Left lung (tissue), 10 donors: Measurements from ENCODE around the gene IPP. TPM values are rescaled to one million over a fixed set of nuclear protein-coding genes. Genes with fewer than 3 reads are reported as not detected.

Experiments used
- ATAC-seq: fragments of 200-7000 bp; cut with Tn5 transposase; one replicate; pipeline ENCODE4 v1.9.1; 2020; ENCODE audit warnings: moderate library complexity
- DNase-seq, 4 donors: peaks; one replicate each; pipeline ENCODE4 v3.0.0-alpha.2; 2013 to 2020
- H3K27ac ChIP-seq, 2 donors: fragments of 200-600 bp; sonication (generic) in 1 of 2; one replicate each; pipeline versions ENCODE4 v1.5.0 to v1.8.0; 2020 to 2021
- H3K27me3 ChIP-seq, 2 donors: fragments of 200-600 bp; sonication (generic) in 1 of 2; one replicate each; pipeline versions ENCODE4 v1.5.0 to v1.8.0; 2020 to 2021
- H3K36me3 ChIP-seq, 2 donors: fragments of 200-600 bp; sonication (generic) in 1 of 2; one replicate each; pipeline versions ENCODE4 v1.5.0 to v1.8.0; 2020 to 2021
- H3K4me1 ChIP-seq, 2 donors: fragments of 200-600 bp; one replicate each; pipeline ENCODE4 v1.8.0; 2021
- H3K4me3 ChIP-seq, 2 donors: fragments of 200-600 bp; sonication (generic) in 1 of 2; one replicate each; pipeline versions ENCODE4 v1.5.0 to v1.8.0; 2020 to 2021; ENCODE audit warnings: mild to moderate bottlenecking in 1 of 2
- H3K9me3 ChIP-seq, 2 donors: fragments of 200-600 bp; sonication (generic) in 1 of 2; one replicate each; pipeline versions ENCODE4 v1.5.0 to v1.8.0; 2020 to 2021
- intact Hi-C, 2 donors: fragments of 100-400 bp; cut with DNase I; formaldehyde crosslinking; loops; one replicate each; pipeline versions ENCODE4 v1.11.2 to v1.14.2; 2022
- polyA plus RNA-seq, 6 donors: library from polyadenylated mRNA; unstranded; fragments of 120-200 nt; gene quantifications; one replicate each; pipeline ENCODE4 v1.2.1, GENCODE V29; 2013; ENCODE audit not compliant: insufficient read length in 6 of 6
- total RNA-seq, 2 donors: library from RNA; stranded (reverse); fragmentation: NEBNext Ultra II Directional; extraction: Animal tissue kit (Norgen Biotek cat#: 25700); gene quantifications; one replicate each; pipeline ENCODE4 v1.2.1, GENCODE V29; 2021
- TF ChIP-seq, protein P1 (sequence below), 2 donors: fragments of 200-600 bp; sonication (generic) in 1 of 2; IDR thresholded peaks; one replicate each; pipeline versions ENCODE4 v1.5.0 to v1.8.0; 2021; ENCODE audit warnings: antibody characterized with exemption in 2 of 2
- donor health status: DM: no; HTN: yes; CAD: no.
- donor health status: DM: no; HTN: no; CAD: no.

Gene IPP
- total and polyA plus RNA-seq, 8 donors = 13.0 to 23.4 (median 22.4) TPM

DNA sequence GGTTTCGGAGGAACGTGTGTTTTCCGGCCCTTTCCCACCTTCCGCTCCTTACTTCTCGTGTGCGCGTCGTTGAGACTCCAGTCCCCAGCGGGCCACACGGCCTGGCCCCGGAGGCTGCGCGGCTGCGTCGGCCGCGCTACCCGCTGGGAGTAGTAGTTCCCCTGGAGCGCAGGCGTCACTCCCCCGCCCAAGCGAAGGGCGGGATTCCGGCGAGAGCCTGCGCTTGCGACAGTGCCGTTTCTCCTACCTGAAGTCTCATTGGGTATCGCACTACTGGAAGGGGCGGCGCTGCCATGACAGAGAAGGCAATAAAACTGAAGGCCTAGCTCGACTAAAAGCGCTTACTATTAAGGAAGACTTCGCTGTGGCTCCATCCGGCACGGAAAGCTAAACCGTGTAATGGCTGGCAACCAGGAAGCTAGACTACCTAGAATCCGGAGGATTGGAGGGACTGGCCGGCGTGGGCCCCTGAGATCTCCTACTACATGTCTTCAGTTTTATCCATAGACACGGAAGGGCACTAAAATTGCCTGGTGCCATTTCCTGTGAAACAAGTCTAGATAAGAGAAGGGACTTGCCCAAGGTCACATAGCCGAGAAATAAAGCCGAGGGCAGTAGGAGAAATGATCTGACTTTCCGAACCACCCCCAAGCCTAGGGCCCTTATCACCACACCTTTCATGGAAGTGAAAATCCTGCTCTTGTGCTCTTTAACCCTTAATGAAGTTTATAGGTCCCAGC, 63.3 kb downstream of the IPP start:
- peaks cover 0 to 16% of the 10 kb centered on the region in 2 donors for H3K36me3 ChIP-seq
- DNase-seq = peak; percentile 97 to 100 (median 99)
- no peaks in the 10 kb centered on the region for H3K9me3 ChIP-seq
- H3K4me3 ChIP-seq = peak overlapping the region; percentile 91 to 100
- peak; percentile 94 for ATAC-seq
- TF ChIP-seq, protein P1, sequence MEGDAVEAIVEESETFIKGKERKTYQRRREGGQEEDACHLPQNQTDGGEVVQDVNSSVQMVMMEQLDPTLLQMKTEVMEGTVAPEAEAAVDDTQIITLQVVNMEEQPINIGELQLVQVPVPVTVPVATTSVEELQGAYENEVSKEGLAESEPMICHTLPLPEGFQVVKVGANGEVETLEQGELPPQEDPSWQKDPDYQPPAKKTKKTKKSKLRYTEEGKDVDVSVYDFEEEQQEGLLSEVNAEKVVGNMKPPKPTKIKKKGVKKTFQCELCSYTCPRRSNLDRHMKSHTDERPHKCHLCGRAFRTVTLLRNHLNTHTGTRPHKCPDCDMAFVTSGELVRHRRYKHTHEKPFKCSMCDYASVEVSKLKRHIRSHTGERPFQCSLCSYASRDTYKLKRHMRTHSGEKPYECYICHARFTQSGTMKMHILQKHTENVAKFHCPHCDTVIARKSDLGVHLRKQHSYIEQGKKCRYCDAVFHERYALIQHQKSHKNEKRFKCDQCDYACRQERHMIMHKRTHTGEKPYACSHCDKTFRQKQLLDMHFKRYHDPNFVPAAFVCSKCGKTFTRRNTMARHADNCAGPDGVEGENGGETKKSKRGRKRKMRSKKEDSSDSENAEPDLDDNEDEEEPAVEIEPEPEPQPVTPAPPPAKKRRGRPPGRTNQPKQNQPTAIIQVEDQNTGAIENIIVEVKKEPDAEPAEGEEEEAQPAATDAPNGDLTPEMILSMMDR (IDR thresholded peaks at IDR 0.05) = no peak
- intact Hi-C loops = no loop called here
- H3K4me1 ChIP-seq = peaks cover 31 to 49% of the 10 kb centered on the region in 2 donors
- peak overlapping the region; percentile 99 for H3K27ac ChIP-seq
- H3K27me3 ChIP-seq = no peaks in the 10 kb centered on the region

DNA sequence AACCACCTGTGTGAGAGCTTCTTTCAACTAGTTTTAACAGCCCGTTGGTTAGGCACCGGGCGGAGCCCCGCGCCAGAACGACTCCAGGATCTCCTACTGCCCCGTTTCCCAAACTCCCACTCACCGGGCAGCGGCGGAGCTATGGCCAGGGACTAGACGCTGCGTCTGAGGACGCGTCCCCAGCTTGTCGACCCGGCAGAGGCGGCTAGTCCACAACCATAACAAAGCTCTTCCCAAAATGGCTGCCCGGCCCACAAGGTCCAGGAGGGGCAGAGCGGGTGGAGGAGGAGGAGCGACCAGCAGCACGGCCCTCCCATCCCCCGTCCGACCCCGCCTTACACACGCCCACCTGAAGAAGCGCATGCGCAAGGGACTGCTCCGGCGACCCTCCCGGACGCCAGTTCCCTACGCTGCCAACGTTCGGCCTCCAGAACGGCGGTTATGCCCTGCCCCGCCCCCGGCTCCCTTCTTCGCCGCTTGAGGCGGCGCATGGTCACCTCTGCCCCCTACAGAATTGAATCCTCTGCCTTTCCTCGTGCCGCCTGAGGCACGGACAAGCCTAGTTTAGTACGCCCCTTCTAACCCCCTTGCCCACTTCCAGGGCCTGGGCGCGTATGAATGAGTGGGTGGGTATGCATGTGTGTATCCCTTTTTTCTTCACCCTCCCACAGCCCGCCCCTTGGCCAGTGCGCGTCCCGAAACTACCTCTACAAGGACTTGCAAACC, 64.0 kb downstream of the IPP start, which contains the start of gene GPBP1L1:
TSS of gene GPBP1L1 (minus strand) at position 246 of the 726 bp plus-strand sequence. CDS start 27,446 bp downstream, outside the sequence.
- intact Hi-C loops = no loop called here

DNA sequence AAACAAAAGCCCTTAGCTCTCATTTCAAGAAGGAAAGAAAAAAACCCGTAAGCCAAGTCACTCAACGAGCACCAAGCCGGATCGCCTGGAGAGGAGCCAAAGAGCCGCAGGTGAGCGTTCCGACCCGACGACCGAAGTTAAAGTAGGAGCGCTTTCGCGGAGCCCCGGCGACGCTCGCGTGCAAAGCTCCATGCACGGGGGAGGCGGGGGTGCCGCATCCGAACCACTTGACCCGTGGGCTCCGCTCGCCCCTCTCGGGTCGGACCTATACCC, 64.5 kb downstream of the IPP start:
- intact Hi-C loops = no loop called here
- no peaks in the 10 kb centered on the region for H3K9me3 ChIP-seq
- H3K4me3 ChIP-seq = peak overlapping the region; percentile 91 to 100
- peaks cover 33 to 61% of the 10 kb centered on the region in 2 donors for H3K4me1 ChIP-seq
- H3K27me3 ChIP-seq = no peaks in the 10 kb centered on the region
- H3K36me3 ChIP-seq = peaks cover 0 to 5% of the 10 kb centered on the region in 2 donors
- peak overlapping the region; percentile 99 for H3K27ac ChIP-seq
- TF ChIP-seq, protein P1 (IDR thresholded peaks at IDR 0.05) = no peak
- peak; percentile 9 for ATAC-seq
- DNase-seq = peak in 2 of 4 donors; percentile 73 to 74

More for the DNA sequence above, 64.0 kb downstream of the IPP start, which contains the start of gene GPBP1L1:
- Histone ChIP-seq H3K4me1 (peaks cover 31 to 56% of the 10 kb centered on the region in 2 donors), H3K4me3 (peak within 1 kb of the TSS; percentile 91 to 100), H3K36me3 (peaks cover 0 to 9% of the 10 kb centered on the region in 2 donors), H3K27me3 (no peaks in the 10 kb centered on the region), H3K27ac (peak within 1 kb of the TSS; percentile 99), H3K9me3 (no peaks in the 10 kb centered on the region)
- DNase-seq (peak; percentile 97 to 99 (median 99)), ATAC-seq (peak; percentile 90)
- TF ChIP-seq, protein P1 (IDR thresholded peaks at IDR 0.05) = peak in 1 of 2 donors; percentile 15

DNA sequence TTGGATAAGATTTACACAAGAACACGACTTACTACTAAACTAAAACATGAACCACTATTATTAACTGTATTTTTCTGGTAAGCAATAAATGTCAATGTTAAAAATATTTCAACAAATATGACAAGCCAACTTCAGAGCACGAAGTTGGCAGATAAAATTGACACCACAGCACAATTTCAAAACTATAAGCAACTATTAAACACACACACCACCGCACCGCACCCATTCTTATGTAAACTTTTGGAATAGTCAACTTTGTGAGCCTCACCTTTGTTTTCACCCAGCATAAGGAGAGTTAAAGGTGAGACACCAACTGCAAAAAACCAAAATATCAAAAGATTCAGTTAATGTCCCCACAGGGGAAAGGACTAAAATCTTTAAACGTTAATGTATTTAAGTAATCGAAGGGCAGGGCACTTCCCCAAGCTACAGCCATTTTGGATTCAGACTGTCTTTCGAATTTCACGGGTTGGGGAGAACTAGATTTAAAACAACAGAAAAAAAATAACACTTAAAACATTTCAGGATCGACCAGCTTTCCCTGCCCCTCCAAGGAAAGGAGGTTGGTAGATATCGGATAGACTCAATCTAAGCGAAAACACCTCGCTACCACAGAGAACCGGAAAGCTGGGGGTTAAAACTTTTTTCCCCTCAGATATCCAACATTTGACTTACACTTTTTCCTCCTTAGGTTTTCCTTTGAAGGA, 65.0 kb downstream of the IPP start:
- no peak for ATAC-seq
- TF ChIP-seq, protein P1 (IDR thresholded peaks at IDR 0.05) = no peak
- Histone ChIP-seq H3K4me3 (peak overlapping the region; percentile 91 to 100), H3K4me1 (peaks cover 38 to 65% of the 10 kb centered on the region in 2 donors), H3K27me3 (no peaks in the 10 kb centered on the region), H3K9me3 (no peaks in the 10 kb centered on the region), H3K27ac (peak overlapping the region; percentile 99), H3K36me3 (peaks cover 0 to 3% of the 10 kb centered on the region in 2 donors)
- DNase-seq = peak in 1 of 4 donors; percentile 16
- intact Hi-C loops = no loop called here
